Measurements from ENCODE around the gene RNASE7. TPM values are rescaled to one million over a fixed set of nuclear protein-coding genes. Genes with fewer than 3 reads are reported as not detected.

RNASE7 gene
- total RNA-seq, 1 experiment from 2014 or later = not detected

DNA sequence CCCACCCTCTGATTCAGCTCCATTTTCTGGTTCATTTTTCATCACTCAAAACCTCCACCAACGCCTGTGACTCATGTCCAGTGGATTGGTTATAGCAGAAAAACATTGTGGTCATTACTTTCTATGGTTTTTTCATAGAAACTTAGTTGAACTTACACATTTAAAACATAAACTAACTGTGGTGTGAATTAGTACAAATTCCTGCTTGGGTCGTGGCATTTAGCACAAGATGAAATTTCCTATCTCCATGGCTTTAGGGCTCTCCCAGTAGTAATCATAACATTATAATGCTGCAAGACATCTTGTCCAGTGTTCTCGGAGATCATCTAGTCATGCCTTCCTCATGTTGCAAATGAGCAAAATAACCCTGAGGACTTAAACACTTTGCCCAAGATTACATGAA, 7.1 kb downstream of the RNASE7 start (continued):
- TF ChIP-seq SP1 (IDR thresholded peaks at IDR 0.05; ENCODE audit: low read depth) (no peak), POLR2A (IDR thresholded peaks at IDR 0.05; ENCODE audit: borderline replicate concordance, extremely low read depth, insufficient read depth, insufficient read length) (no peak)

- Histone ChIP-seq H3K79me2 (ENCODE audit: insufficient read depth, low read length) (no peaks in the 10 kb centered on the region), H3K27me3 (ENCODE audit: insufficient read depth, low read length) (no peaks in the 10 kb centered on the region), H3K4me1 (ENCODE audit: control insufficient read depth in 1 of 2, insufficient read depth in 2 of 2, low read length in 2 of 2) (no peaks in the 10 kb centered on the region), H4K20me1 (ENCODE audit: insufficient read depth) (no peaks in the 10 kb centered on the region), H2AFZ (ENCODE audit: low read depth, low read length, poor library complexity, severe bottlenecking) (no peak overlapping the region), H3K9ac (ENCODE audit: low read length) (no peak overlapping the region), H3K9me2 (ENCODE audit: insufficient read depth) (no peaks in the 10 kb centered on the region), H3K36me3 (ENCODE audit: control insufficient read depth in 1 of 2, insufficient read depth in 2 of 2, low read length in 2 of 2) (no peaks in the 10 kb centered on the region), H3K4me2 (ENCODE audit: low read length) (no peak overlapping the region), H3K27ac (ENCODE audit: low read depth, low read length) (no peak overlapping the region), H3K4me3 (replicated peaks in 1 of 2; ENCODE audit: low read depth in 1 of 2, low read length in 2 of 2) (no peak overlapping the region), H3K9me3 (ENCODE audit: control insufficient read depth in 1 of 2, insufficient read depth in 1 of 2, low read depth in 1 of 2, low read length in 2 of 2) (no peaks in the 10 kb centered on the region)
- TF ChIP-seq TCF7L2 (IDR thresholded peaks at IDR 0.05; ENCODE audit: borderline replicate concordance, extremely low read depth, insufficient read depth, insufficient read length) = no peak
- no peak for TF ChIP-seq JUND (IDR thresholded peaks at IDR 0.05)
- TF ChIP-seq POLR2A (IDR thresholded peaks at IDR 0.05; ENCODE audit: borderline replicate concordance, extremely low read depth, insufficient read depth, insufficient read length) = no peak
- TF ChIP-seq ZFX (IDR thresholded peaks at IDR 0.05) = no peak
- no peak for TF ChIP-seq CTCF (IDR thresholded peaks at IDR 0.05 in 2 of 3, conservative IDR thresholded peaks at IDR 0.05 in 1 of 3; ENCODE audit: borderline replicate concordance in 1 of 3, insufficient read depth in 1 of 3, low read depth in 2 of 3, low read length in 2 of 3)
- no peak for TF ChIP-seq RAD21 (IDR thresholded peaks at IDR 0.05; ENCODE audit: low read depth)
- no peak for TF ChIP-seq POLR2AphosphoS5 (IDR thresholded peaks at IDR 0.05; ENCODE audit: low read depth, low read length)
- no peak for TF ChIP-seq REST (IDR thresholded peaks at IDR 0.05; ENCODE audit: low read depth)
- no TSS peak for BruUV-seq (replicated peaks)
- intact Hi-C loops (cut with micrococcal nuclease) = no loop called here
- ChIA-PET RAD21 (ENCODE audit: low non-redundant PET in 1 of 2, low total read pairs in 2 of 2, uncharacterized antibody in 2 of 2, unreplicated experiment in 2 of 2) (interaction anchor here in 1 of 2 experiments (0.6 kb wide), 1 partner anchor 1894 kb away, joined by 3 read pairs; no protein-coding TSS in a partner anchor), CTCF (no interaction called here), POLR2A (no interaction called here)
- ATAC-seq = no peak
- DNase-seq (ENCODE audit: low read depth, low spot score) = no peak
Observed at GRCh38 chr14:21050597-21050996, 8.4 kb downstream of the RNASE7 start.
